SHP77 (cell line): ENCODE data around the gene MYH9.
"Not testable (repeated sequence)": the region's sequence is repeated elsewhere in the genome, so short reads cannot be mapped to it uniquely, and the experiment has no call there.

Experiments
- DNase-seq, 2 experiments: peaks; one replicate each; lab custom pipeline; 2025; lab: John Stamatoyannopoulos, UW

Gene MYH9

DNA sequence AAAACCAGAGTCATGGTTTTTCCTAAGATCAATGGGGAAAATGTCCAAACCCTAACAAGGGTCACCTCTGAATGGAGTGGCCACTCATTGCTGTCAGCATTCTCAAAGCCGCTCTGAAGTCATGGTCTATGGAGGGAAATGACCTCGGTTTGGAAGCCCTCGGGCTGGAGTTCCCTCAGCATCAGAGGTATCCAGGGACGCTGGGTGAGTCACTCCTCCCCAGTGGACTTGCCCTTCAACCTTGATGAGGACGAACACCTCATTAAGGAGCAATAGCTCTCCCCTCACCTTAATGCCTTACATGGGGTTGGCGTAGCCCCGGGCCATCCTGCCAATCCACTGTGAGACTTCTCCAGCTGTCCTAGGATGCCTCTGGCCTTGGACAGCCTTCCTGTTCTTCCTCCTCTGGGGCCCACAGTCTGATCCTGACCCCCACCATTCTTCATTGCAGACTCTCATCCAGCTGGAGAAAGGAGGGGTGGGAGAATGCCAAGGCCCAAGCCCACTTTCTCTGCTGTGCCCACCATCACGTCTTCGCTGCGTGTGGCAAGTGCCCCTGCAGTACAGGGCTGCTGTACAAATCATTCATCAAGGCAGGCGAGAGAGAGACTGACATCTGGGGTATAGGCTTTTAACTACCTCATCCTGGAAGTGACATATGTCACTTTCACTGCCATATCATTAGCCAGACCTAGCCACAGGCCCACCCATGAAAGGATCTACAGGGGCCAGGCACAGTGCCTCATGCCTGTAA, 25.4 kb upstream of the MYH9 start:
- DNase-seq, result no peak

DNA sequence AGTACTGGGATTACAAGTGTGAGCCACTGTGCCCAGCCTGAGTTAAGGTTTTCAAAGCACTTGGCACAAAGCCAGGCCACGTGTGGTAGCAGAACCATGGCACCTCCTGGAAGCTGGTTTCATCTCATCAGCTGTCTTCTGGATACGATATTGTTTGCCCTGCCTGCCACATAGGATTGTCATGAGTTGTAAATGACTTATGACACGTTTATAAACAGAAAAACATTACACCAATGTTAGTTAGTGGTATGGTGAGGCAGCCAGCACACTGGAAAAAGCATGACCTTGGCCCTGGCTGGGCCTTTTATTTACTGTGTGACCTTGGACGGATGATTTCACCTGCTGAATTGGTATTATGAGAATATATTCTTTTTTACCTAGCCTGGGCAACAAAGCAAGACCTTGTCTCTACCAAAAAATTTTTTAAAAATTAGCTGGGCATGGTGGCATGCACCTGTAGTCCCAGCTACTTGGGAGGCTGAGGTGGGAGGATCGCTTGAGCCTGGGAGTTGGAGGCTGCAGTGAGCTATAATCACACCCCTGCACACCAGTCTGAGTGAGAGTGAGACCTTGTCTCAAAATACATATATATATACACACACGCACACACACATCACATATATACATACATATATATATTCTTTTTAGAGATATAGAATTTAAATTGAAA, 24.0 kb upstream of the MYH9 start:
- DNase-seq, result peak in 1 of 2 experiments; percentile 59

DNA sequence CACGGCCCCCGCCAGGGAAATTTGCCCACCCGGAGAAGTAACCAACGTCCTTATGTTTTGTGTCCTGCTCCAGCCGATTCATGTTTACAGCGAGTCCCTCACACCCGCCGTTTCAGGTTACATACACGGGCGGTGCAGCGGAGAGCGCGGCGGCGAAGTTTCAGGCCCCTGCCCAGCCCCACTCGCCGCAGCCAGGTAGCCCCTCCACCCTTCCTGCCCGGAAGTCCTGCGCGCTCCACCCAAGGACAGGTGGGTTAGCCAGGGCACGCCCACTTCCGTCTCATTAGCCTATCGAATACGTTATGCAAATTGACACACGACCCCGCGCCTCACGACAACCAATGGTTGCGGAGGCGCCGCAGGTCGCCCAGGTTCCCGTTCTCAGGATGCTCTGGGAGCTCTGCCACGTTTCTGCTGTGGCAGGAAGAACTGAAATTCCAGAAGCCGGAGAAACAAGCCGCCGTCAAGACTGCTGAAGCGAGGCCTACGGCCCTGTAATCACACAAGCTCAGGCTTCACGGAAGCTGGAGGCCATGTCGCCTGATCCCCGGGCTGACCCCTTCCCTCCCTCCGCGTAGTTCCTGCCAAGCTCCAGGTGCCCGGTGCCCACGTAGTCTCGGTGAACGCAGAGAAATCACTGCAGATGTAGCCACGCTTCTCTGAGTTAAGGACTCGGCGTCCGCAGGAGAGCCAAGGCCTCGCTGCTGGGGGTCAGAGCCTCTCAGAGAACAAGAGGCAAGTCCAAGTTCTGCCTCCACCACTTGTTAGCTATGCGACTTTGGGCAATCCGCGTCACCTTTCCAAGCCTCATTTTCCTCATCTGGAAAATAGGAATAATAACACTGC, 22.4 kb upstream of the MYH9 start:
- peak; percentile 93 to 95 for DNase-seq

DNA sequence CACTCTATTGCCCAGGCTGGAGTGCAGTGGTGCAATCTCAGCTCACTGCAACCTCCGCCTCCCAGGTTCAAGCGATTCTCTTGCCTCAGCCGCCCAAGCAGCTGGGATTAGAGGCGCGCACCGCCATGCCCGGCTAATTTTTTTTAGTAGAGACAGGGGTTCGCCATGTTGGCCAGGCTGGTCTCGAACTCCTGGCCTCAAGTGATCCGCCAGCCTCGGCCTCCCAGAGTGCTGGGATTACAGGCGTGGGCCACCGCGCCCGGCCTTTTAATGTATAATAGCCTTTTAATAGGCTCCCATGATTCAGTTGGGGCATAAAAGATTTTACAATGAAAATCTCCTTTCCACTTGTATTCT, 21.8 kb upstream of the MYH9 start:
- DNase-seq, result not testable (repeated sequence)

DNA sequence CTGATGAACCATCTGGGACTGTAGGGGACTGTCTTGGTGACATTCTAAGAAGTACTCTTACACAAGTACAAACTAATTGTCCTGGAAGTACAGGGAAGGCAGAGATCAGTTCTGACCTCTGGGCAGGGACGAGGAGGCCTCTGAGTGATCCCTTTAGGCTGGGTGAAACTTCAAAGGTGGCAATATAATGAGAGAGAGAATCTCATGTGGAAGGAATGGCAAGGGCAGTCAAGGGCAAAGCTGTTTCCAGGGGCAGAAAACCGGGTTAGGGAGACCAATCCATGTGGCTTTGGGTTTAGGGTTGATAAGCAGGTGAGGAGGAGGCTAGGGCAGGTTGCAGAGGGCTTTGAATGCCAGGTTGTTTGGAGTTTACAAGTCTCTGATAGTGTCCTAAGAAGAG, 21.3 kb upstream of the MYH9 start:
- DNase-seq, result no peak

DNA sequence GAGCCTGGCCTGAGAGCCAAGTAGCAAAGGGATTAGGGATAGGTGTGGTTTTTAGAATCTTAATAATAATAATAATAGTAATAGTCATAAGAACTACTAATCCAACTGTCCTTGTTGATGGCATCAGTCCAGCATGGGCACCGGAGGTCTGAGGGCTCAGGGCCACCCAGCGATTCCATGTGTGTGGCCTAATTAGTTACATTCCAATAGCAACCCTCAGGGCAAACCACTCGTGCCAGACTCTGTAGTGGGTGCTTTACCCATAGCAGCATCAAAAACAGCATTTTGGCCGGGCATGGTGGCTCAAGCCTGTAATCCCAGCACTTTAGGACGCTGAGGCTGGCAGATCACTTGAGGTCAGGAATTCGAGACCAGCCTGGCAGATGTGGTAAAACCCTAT, 19.0 kb upstream of the MYH9 start:
- no peak for DNase-seq

DNA sequence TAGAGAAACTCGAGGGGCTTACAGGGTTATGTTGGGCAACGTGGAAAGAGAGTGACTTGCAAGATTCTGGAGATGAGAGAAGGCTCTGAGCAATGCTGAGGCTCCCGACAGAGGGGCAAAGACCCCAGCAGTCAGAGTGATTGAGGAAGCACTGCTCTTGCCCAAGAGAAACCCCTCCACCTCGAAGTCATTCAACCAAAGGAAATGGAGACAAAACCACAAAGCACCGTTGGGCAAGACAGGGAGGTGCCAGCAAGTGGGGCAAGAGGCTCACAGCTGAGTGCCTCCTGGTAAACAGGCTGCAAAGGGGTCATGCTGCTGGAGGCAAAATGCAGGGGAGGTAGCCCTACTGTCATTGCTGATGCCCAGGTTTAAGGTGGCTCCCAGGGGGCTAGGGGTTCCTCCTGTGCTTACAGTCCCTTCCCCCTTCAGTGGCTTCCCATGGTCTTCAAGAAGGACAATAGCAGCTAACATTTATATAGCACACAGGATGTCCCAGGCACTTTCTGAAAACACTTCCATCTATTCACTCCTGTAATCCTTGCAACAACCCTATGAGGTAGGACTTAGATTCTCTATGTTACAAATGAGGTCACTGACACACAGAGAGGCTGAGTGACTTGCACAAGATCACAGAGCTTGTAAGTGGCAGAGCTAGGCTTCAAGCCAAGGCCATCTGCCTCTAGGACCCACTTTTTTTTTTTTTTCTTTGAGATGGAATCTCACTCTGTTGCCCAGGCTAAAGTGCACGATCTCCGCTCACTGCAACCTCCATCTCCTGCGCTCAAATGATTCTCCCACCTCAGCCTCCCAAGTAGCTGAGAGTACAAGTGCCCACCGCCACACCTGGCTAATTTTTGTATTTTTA, 18.1 kb upstream of the MYH9 start:
- DNase-seq, result no peak

DNA sequence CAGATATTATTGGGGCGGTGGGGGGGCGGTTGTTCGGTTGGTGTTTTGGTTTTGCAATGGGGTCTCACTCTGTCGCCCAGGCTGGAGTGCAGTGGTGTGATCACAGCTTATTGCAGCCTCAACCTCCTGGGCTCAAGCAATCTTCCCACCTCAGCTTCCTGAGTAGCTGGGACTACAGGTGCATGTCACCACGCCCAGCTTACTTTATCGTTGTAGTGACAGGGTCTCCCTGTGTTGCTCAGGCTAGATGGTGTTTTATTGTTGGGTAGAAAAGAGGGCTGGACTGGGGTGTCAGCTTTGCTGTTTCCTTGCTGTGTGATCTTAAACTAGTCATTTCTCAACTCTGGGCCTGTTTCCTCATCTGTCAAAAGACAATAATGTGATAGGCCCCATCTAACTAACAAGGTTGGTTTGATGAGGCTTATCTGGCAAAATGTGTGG, 17.5 kb upstream of the MYH9 start:
- no peak for DNase-seq

DNA sequence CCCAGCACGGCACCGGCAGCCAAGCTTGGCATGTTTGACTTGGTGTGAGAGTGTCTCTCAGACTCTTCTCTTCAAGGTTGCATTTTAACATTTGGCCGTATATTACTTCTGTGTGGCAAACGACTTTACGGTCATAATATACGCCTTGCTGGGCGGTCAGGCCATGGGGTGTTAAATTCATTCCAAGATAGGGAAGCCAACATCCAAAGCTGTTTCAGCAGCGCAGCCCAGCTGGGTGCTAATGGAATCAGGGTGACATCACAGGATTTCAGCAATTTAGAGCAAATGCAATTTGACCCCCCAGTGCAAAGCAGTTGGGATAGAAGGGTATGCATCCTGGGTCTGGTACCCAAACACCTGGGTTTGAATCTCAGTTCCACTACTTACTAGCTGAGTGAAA, 16.7 kb upstream of the MYH9 start:
- DNase-seq, result no peak

DNA sequence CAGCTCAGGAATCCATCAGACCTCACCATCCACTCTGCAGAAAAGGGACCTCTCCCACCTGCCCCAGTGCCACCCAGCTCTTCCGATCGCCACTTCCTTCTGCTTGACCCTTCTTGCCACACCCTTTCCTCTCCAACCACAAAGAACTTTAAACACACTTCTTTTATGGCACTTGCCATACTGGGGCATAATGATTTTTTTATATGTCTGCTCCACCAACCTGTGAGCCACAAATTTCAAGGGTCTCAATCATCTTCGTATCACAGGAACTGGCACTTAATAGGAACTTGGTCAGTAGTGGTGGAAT, 11.7 kb upstream of the MYH9 start:
- no peak for DNase-seq

DNA sequence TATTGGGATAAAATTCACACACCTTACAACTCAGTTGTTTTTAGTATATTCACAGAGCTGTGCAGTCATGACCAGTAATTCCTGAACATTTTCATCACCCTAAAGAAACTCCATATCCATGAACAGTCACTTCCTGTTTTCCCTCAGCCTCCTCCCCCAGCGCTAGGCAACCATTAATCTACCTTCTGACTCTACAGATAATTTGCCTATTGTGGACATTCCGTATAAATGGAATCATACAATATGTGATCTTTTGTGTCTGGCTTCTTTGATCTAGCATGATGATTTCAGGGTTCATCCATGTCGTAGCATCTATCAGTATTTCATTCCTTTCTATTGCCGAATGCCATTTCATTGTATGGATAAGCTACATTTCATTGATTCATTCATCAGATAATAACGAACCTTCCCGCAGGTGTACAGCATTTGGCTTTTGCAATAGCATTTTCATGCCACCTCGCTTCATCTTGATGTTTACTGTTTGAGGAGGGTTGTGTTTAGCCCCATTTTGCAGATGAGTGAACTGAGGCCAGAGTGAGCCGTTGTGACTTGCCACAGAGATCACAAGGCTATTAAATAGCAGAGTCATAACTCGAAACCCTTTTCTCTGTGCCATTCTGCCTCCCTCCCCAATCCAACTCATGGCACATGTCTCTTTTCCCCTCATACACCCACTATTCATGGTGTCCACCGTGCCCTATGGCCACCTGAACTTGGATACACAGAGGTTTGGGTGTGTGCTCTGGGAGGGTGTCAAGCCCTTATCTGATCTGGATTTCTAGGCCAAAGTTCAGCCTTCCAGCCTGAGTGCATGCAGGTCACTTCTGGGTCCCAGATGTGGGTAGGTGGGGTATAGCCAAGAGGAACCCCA, 11.1 kb upstream of the MYH9 start:
- no peak for DNase-seq

DNA sequence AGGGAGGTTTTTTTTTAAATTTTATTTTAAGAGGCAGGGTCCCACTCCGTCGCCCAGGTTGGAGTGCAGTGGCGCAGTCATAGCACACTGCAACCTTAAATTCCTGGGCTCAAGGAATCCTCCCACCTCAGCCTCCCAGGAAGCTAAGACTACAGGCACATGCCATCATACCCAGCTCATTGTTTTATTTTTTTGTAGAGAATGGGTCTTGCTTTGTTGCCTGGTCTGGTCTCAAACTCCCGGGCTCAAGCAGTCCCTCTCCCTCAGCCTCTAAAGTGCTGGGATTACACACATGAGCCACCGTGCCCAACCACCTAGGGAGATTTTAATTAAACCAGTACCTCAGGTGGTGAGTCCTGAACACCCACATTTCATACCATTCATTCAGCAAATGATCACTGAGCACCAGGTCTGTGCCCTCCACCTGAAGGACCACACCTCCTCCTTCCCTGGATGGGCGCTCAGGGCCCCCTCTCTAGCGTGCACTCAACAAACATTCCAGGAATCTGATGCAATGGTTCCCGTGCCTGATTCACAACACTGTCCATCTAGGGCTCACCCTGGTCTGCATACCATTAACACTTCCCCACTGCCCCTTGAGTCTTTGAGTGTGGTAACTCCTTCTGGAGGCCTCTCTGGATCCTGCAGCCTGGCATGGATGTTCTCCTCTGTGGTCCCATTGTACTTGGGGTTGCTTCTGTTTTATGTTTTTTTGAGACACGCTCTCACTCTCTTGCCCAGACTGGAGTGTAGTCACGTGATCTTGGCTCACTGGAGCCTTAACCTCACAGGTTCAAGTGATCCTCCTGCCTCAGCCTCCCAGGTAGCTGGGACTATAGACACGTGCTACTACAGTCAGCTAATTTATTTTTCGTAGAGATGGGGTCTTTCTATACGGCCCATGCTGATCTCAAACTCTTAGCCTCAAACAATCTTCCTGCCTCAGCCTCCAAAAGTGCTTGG, 9.6 kb upstream of the MYH9 start:
- DNase-seq, result no peak

DNA sequence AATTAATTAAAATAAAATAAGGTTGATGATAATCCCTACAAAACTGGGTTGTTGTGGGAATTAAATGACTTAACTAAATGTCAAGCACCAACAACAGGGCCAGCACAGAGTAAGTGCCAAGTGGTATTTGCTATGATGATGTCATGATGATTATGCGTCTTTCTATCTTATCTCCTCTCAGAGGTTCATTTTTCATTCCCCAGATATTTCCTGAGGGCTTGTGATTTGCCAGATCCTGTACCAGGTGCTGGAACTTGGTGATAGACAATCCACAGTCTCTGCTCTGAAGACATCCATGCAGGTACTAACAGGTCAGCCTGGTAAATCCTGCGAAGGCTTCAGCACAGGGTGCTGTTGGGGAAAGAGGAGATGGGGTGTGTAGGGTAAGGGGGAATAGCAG, 8.1 kb upstream of the MYH9 start:
- no peak for DNase-seq

DNA sequence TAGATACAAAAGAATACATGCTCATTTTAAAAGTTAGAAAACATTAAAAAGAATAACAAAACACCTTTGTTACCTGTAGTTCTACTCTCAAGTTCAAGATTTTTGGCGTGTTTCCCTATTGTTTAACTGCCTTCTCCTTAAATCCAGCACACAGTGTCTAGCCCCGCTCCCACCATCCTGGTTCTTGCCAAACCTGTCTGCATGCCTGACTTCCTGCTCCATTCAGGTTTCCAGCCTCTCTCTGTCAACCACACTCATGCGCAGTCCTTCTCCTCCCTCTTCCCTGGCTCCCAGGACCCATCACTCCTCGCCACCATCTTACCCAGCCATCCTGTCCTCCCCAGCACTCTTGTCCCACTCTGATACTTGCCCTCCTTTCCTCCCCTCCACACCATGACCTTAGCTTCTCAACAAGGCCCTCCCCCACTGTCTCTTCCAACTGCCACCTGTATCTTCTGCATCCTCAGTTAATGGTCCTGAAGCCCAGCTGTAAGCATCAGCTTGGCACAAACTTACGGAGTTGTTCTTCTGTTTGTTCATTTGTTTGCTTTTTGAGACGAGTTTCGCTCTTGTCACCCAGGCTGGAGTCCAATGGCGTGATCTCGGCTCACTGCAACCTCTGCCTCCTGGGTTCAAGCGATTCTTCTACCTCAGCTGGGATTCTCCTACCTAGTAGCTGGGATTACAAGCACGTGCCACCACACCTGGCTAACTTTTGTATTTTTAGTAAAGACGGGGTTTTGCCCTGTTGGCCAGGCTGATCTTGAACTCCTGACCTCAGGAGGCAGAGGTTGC, 7.5 kb upstream of the MYH9 start:
- DNase-seq, result no peak

DNA sequence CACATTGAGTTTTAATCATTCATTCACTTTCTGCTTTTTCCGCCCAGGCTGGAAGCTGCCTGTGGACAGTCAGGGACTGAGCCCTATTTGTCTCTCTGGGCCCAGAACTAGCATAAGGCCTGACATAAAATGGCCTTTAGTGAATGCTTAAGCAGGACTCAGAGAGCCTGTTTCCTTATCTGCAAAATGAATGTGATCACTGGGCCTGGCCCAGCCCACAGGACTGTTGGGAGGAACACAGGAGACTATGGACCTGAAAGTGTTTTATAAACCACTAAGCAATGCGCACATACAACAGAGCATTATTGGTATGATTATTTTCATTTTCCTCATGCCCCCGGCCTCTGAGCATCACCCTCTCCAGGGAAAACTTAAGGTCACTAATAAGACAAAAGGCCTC, 3.9 kb upstream of the MYH9 start:
- DNase-seq, result no peak

DNA sequence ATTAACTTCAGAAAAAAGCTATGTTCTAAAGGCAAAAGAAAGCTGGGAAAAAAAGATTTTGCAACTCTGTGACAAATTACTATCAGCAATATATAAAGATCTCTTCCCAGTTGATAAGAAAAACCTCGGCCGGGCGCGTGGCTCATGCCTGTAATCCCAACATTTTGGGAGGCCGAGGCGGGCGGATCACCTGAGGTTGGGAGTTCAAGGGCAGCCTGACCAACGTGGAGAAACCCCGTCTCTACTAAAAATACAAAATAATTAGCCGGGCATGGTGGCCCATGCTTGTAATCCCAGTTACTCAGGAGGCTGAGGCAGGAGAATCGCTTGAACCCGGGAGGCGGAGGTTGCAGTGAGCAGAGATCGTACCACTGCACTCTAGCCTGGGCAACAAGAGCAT, 1.4 kb upstream of the MYH9 start:
- not testable (repeated sequence) for DNase-seq

DNA sequence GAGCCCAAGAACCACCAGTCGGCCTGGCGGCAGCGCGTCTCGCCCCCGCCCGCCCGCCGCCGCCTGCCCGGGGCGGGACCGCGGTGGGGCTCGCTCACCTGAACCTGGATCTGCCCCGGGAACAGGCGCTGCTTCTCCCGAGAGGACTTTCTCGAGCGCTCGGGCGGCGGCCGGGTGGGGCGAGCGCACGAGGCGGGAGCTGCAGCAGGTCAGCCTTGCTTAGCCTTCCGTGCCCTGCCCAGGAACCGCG, 133 bp downstream of the MYH9 start:
- no peak for DNase-seq

DNA sequence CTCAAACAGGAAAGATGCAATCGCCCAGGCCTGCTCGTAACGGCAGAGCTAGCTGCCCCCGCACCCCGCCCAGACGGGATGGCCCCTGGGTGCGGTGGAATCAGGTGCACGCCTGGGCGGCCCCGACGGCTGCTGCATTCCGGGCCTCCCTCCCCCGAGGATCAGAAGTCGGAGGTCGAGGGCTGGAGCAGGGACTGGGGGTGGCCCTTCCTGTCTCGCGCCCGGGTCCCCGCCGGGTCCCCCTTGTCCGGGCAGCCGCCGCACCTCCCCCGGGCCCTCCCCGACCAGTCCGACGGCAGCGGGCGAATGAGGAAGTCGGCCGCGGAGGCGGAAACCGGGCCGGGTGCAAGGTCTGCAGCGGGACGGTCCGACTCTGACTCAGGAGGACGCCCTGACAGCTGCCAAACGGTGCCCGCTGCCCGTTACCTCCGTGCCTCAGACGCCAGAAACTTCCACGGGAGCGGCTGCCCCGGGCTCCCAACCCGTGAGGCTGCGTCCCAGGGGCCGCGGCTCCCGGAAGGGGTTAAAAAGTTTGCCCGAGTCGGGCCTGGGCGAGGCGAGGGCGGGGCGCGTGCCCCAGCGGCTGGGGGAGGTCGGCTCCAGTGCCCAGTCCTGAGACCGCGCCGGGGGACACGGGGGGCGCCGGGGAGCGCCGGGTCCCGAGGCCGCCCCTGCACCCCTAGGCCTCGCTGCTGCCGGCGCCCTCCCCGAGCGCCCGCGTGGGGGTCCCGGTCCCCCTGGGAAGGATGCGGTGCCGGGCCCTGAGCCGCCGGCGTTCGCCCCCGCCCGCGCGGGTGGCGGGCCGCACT, 663 bp downstream of the MYH9 start:
- DNase-seq, result no peak
